GM23338 (cell line): ENCODE measurements around the gene SGCB. TPM values are rescaled to one million over a fixed set of nuclear protein-coding genes. Genes with fewer than 3 reads are reported as not detected.
A peak's percentile ranks its signal among the peaks of the same experiment; 100 is the strongest.

Source experiments
- ATAC-seq: fragments of 200-7000 bp; cut with Tn5 transposase; 3 replicates; pipeline ENCODE4 v1.9.1; 2020
- DNase-seq: peaks from one replicate; pipeline ENCODE4 v3.0.0-alpha.2; 2015; ENCODE audit warnings: low spot score
- H2AFZ ChIP-seq: fragments of 200-600 bp; sonication (generic); 2 replicates; pipeline ENCODE4 v1.8.0; 2016; ENCODE audit warnings: antibody characterized with exemption, mild to moderate bottlenecking, moderate library complexity
- H3F3A ChIP-seq: fragments of 200-600 bp; sonication (generic); replicated peaks from 2 replicates; pipeline ENCODE4 v1.8.0; 2017; ENCODE audit warnings: antibody characterized with exemption, mixed run types, low read depth
- H3K27ac ChIP-seq: fragments of 200-600 bp; sonication (generic); 2 replicates; pipeline ENCODE4 v1.6.1; 2016; ENCODE audit warnings: low read depth
- H3K27me3 ChIP-seq: fragments of 200-600 bp; sonication (generic); 2 replicates; pipeline ENCODE4 v1.8.0; 2016; ENCODE audit warnings: mild to moderate bottlenecking, mixed run types, moderate library complexity; ENCODE audit not compliant: insufficient read depth
- H3K36me3 ChIP-seq: fragments of 200-600 bp; sonication (generic); 2 replicates; pipeline ENCODE4 v1.8.0; 2016; ENCODE audit warnings: mild to moderate bottlenecking; ENCODE audit not compliant: insufficient read depth
- H3K4me1 ChIP-seq: fragments of 200-600 bp; sonication (generic); 2 replicates; pipeline ENCODE4 v1.8.0; 2016; ENCODE audit warnings: mild to moderate bottlenecking, moderate library complexity; ENCODE audit not compliant: insufficient read depth
- H3K4me2 ChIP-seq: fragments of 200-600 bp; sonication (generic); 2 replicates; pipeline ENCODE4 v1.7.1; 2017; ENCODE audit warnings: mixed run types
- H3K4me3 ChIP-seq: fragments of 200-600 bp; sonication (generic); 2 replicates; pipeline ENCODE4 v1.6.1; 2016; ENCODE audit warnings: mixed run types
- H3K79me2 ChIP-seq: fragments of 200-600 bp; sonication (generic); replicated peaks from 2 replicates; pipeline ENCODE4 v1.8.0; 2017; ENCODE audit warnings: mild to moderate bottlenecking; ENCODE audit not compliant: insufficient read depth
- H3K9me2 ChIP-seq: fragments of 200-600 bp; sonication (generic); 2 replicates; pipeline ENCODE4 v1.8.0; 2017; ENCODE audit not compliant: insufficient read depth
- H4K20me1 ChIP-seq: fragments of 200-600 bp; sonication (generic); replicated peaks from 2 replicates; pipeline ENCODE4 v1.8.0; 2017; ENCODE audit warnings: mild to moderate bottlenecking; ENCODE audit not compliant: insufficient read depth
- H3K27ac Mint-ChIP-seq: 2 replicates; pipeline ENCODE4 v1.8.0; 2020; ENCODE audit warnings: inconsistent platforms, mild to moderate bottlenecking, moderate library complexity, mixed read lengths
- H3K27me3 Mint-ChIP-seq: 3 replicates; pipeline ENCODE4 v1.8.0; 2022; ENCODE audit warnings: low read depth, mild to moderate bottlenecking, moderate library complexity, mixed read lengths, inconsistent platforms; ENCODE audit not compliant: insufficient read depth, poor library complexity
- H3K36me3 Mint-ChIP-seq: 3 replicates; pipeline ENCODE4 v1.8.0; 2021; ENCODE audit warnings: low read depth, mild to moderate bottlenecking, inconsistent platforms, moderate library complexity, mixed read lengths
- H3K4me1 Mint-ChIP-seq: 3 replicates; pipeline ENCODE4 v1.8.0; 2020; ENCODE audit warnings: mild to moderate bottlenecking, inconsistent platforms, mixed read lengths
- H3K4me3 Mint-ChIP-seq: 3 replicates; pipeline ENCODE4 v1.8.0; 2021; ENCODE audit warnings: moderate library complexity, mild to moderate bottlenecking, inconsistent platforms, mixed read lengths
- H3K9me3 Mint-ChIP-seq: 3 replicates; pipeline ENCODE4 v1.8.0; 2020; ENCODE audit warnings: moderate library complexity, mild to moderate bottlenecking, inconsistent platforms, mixed read lengths
- CTCF ChIP-seq, 2 experiments: fragments of 200-600 bp in 1 of 2; sonication (generic) in 1 of 2; conservative IDR thresholded peaks; 2 replicates each; pipeline versions ENCODE4 v1.5.1 to v1.6.1; 2016 to 2017; ENCODE audit warnings: antibody characterized with exemption in 2 of 2, low read depth in 2 of 2, mild to moderate bottlenecking in 2 of 2, moderate library complexity in 1 of 2
- EZH2 ChIP-seq: fragments of 200-600 bp; sonication (generic); IDR thresholded peaks from one replicate; pipeline ENCODE4 v1.8.0; 2017; ENCODE audit warnings: antibody characterized with exemption, mild to moderate bottlenecking, low read depth; ENCODE audit not compliant: unreplicated experiment
- EZH2phosphoT487 ChIP-seq: fragments of 200-600 bp; sonication (generic); IDR thresholded peaks from one replicate; pipeline ENCODE4 v1.8.1; 2018; ENCODE audit warnings: antibody characterized with exemption; ENCODE audit not compliant: unreplicated experiment
- STAT1 ChIP-seq: IDR thresholded peaks from one replicate; pipeline ENCODE4 v1.6.1; 2016; ENCODE audit warnings: antibody characterized with exemption; ENCODE audit not compliant: unreplicated experiment
- ZNF114 ChIP-seq: fragments of 250-450 bp; sonication (Bioruptor Pico); IDR thresholded peaks from 2 replicates; pipeline ENCODE4 v1.5.0; 2020; ENCODE audit warnings: mild to moderate bottlenecking, moderate library complexity
- ZNF331 ChIP-seq: fragments of 250-450 bp; sonication (Bioruptor Pico); IDR thresholded peaks from 2 replicates; pipeline ENCODE4 v1.5.0; 2020; ENCODE audit warnings: low read depth, mild to moderate bottlenecking, moderate library complexity
- polyA plus RNA-seq: library from polyadenylated mRNA; unstranded; fragments of >200 nt; fragmentation: Nextera tagmentation; extraction: Ambion mirVana; gene quantifications from 2 replicates; pipeline ENCODE4 v1.2.1, GENCODE V29; 2016
- total RNA-seq: library from RNA; depleted of rRNA; stranded (reverse); fragments of >200 nt; shearing (Covaris generic); gene quantifications from 2 replicates; pipeline ENCODE4 v1.2.3, GENCODE V29; 2014
- TF ChIP-seq, protein P1 (sequence below): IDR thresholded peaks from 2 replicates; pipeline ENCODE4 v1.6.1; 2016; ENCODE audit warnings: antibody characterized with exemption
- TF ChIP-seq, protein P2 (sequence below): IDR thresholded peaks from one replicate; pipeline ENCODE4 v1.6.1; 2018; ENCODE audit warnings: antibody characterized with exemption; ENCODE audit not compliant: unreplicated experiment

SGCB gene
- total and polyA plus RNA-seq, 2 experiments from 2014 or later = 11.8 to 19.6 TPM

DNA sequence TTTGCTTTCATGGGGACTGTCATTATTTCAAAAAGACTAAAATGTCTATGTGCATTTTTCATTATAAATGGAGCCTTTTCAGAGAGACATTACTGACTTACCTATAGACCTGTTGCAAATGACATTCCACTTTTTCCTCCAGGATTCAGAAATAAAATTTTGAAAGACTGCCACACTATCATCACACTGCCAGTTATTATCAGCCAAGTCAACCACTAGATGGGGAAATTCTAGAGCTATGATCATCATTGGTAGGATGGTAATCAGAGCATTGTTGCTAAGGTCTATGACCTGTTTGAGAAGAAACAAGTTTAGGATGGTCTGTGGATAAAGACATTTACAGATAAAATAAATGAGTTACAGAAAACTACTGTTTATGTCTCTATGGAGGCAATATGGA, 40.5 kb downstream of the SGCB start:
- DNase-seq (no peak), ATAC-seq (no peak)
- Histone ChIP-seq H4K20me1 (peaks cover 4% of the 10 kb centered on the region; the same call in 1 of the 2 replicates), H2AFZ (no peak overlapping the region), H3K4me3 (no peak overlapping the region), H3K9me2 (no peaks in the 10 kb centered on the region), H3K36me3 (no peaks in the 10 kb centered on the region), H3K4me1 (peaks cover 12% of the 10 kb centered on the region), H3K27ac (no peak overlapping the region), H3K27me3 (no peaks in the 10 kb centered on the region), H3K4me2 (no peak overlapping the region), H3F3A (no peaks in the 10 kb centered on the region), H3K79me2 (no peaks in the 10 kb centered on the region)
- H3K9me3 Mint-ChIP-seq = no peaks in the 10 kb centered on the region
- H3K27me3 Mint-ChIP-seq = peaks cover 3% of the 10 kb centered on the region
- H3K27ac Mint-ChIP-seq = no peak overlapping the region
- no peak overlapping the region for H3K4me3 Mint-ChIP-seq
- H3K36me3 Mint-ChIP-seq = no peaks in the 10 kb centered on the region
- H3K4me1 Mint-ChIP-seq = peaks cover 16% of the 10 kb centered on the region
- TF ChIP-seq ZNF331 (CRISPR knock-in tag) = no peak
- no peak for TF ChIP-seq ZNF114
- peak; percentile 14 to 25; a peak in 3 of 4 replicates for TF ChIP-seq CTCF (conservative IDR thresholded peaks at IDR 0.05; ENCODE audit: low read depth in 2 of 2)
- TF ChIP-seq, protein P1, sequence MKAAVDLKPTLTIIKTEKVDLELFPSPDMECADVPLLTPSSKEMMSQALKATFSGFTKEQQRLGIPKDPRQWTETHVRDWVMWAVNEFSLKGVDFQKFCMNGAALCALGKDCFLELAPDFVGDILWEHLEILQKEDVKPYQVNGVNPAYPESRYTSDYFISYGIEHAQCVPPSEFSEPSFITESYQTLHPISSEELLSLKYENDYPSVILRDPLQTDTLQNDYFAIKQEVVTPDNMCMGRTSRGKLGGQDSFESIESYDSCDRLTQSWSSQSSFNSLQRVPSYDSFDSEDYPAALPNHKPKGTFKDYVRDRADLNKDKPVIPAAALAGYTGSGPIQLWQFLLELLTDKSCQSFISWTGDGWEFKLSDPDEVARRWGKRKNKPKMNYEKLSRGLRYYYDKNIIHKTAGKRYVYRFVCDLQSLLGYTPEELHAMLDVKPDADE = no peak

DNA sequence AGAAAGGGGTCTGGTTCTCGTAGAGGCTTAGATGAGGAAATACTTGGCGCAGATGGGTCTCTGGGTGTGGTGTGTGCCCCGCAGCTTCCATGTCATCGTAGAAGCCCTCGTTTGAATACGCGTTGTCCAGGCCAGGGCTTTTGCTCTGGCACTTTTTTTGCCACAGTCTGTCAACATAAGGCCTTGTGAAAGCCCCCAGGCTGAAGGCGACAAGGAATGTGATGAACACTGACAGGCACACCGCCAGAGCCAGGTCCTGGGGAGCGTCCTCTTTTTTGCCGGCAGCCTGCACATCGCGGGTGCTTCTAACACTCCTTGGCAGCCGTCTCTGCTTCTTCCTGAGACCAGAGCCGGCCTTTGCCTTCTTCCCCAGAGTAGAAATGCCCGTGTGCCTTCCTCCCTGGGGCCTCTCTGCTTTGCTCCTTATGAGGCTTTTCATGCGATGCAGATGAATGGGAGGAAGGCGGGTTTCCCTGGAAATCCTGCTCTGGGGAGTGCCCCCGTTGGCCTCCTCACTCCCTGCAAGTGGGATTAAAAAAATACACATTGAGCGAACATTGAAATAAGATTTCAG, 42.4 kb downstream of the SGCB start:
- peaks cover 12% of the 10 kb centered on the region for H3K4me1 ChIP-seq
- Mint-ChIP-seq H3K27ac (no peak overlapping the region), H3K36me3 (peaks cover 4% of the 10 kb centered on the region; the same call in 2 of the 3 replicates), H3K9me3 (peaks cover 15% of the 10 kb centered on the region), H3K27me3 (no peaks in the 10 kb centered on the region), H3K4me3 (no peak overlapping the region), H3K4me1 (peaks cover 16% of the 10 kb centered on the region)
- no peak overlapping the region for H3K27ac ChIP-seq
- H4K20me1 ChIP-seq = peaks cover 4% of the 10 kb centered on the region; the same call in 1 of the 2 replicates
- no peak overlapping the region for H3K4me3 ChIP-seq
- peak overlapping the region; percentile 94; the same call in 1 of the 2 replicates for H2AFZ ChIP-seq
- no peaks in the 10 kb centered on the region for H3F3A ChIP-seq
- ATAC-seq (peak; percentile 75), DNase-seq (peak; percentile 35)
- H3K4me2 ChIP-seq = peak overlapping the region; percentile 29; the same call in 1 of the 2 replicates
- no peaks in the 10 kb centered on the region for H3K36me3 ChIP-seq
- H3K27me3 ChIP-seq = no peaks in the 10 kb centered on the region
- no peaks in the 10 kb centered on the region for H3K9me2 ChIP-seq
- H3K79me2 ChIP-seq = no peaks in the 10 kb centered on the region
- TF ChIP-seq, protein P2, sequence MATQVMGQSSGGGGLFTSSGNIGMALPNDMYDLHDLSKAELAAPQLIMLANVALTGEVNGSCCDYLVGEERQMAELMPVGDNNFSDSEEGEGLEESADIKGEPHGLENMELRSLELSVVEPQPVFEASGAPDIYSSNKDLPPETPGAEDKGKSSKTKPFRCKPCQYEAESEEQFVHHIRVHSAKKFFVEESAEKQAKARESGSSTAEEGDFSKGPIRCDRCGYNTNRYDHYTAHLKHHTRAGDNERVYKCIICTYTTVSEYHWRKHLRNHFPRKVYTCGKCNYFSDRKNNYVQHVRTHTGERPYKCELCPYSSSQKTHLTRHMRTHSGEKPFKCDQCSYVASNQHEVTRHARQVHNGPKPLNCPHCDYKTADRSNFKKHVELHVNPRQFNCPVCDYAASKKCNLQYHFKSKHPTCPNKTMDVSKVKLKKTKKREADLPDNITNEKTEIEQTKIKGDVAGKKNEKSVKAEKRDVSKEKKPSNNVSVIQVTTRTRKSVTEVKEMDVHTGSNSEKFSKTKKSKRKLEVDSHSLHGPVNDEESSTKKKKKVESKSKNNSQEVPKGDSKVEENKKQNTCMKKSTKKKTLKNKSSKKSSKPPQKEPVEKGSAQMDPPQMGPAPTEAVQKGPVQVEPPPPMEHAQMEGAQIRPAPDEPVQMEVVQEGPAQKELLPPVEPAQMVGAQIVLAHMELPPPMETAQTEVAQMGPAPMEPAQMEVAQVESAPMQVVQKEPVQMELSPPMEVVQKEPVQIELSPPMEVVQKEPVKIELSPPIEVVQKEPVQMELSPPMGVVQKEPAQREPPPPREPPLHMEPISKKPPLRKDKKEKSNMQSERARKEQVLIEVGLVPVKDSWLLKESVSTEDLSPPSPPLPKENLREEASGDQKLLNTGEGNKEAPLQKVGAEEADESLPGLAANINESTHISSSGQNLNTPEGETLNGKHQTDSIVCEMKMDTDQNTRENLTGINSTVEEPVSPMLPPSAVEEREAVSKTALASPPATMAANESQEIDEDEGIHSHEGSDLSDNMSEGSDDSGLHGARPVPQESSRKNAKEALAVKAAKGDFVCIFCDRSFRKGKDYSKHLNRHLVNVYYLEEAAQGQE = no peak
- no peak for TF ChIP-seq ZNF114
- TF ChIP-seq STAT1 = no peak
- no peak for TF ChIP-seq CTCF (conservative IDR thresholded peaks at IDR 0.05; ENCODE audit: low read depth in 2 of 2)
- TF ChIP-seq EZH2phosphoT487 = no peak
- no peak for TF ChIP-seq EZH2
